SKM-1 treated with dmso at 0.1 percent for 144 hours (cell line): Measurements from ENCODE around the gene CIITA.
"Not testable (repeated sequence)": the region's sequence is repeated elsewhere in the genome, so short reads cannot be mapped to it uniquely, and the experiment has no call there.

Experiments used
- DNase-seq: peaks from one replicate; lab custom pipeline; 2025; ENCODE audit not compliant: unreplicated experiment; lab: John Stamatoyannopoulos, UW

CIITA gene

GRCh38 chr16:10876799-10877341, at the start of gene CIITA:
Gene CIITA (plus strand): TSS chr16:10877202. CDS start chr16:10877331, 129 bp downstream.
- peak; percentile 96 for DNase-seq

GRCh38 chr16:10827691-10828341, 49.2 kb upstream of the CIITA start:
- DNase-seq = no peak

DNA sequence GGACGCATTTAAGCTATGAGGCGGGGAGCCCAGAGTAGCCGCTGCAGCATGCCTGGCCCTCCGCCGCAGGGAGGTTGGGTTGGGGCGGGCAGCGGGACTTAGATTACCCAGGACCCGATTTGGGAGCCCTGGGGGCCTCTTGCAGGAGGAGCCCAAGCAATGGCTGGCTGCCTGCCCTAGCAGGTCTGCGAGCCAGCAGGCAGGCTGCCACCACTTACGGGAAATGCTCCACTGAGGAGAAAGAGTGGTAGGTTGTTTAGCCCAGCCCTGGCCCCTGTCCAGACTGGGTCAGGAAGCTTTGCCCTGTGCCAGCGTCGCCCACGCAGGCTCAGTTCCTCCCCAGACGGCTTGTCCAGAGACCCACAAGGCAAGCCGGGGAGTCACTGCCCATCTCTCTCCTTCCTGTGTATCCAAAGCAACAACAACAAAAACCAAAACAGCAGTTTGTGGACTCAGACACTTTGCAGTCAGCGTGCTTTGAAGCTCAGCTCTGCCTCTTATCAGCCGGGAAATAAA, 48.1 kb upstream of the CIITA start:
- DNase-seq = no peak

GRCh38 chr16:10829390-10830098, 47.5 kb upstream of the CIITA start:
- not testable (repeated sequence) for DNase-seq

- not testable (repeated sequence) for DNase-seq
Observed at GRCh38 chr16:10830240-10830639, 46.8 kb upstream of the CIITA start.

- no peak for DNase-seq
Observed at GRCh38 chr16:10831894-10832886, 44.8 kb upstream of the CIITA start.

- no peak for DNase-seq
Observed at GRCh38 chr16:10833271-10833670, 43.7 kb upstream of the CIITA start.

DNA sequence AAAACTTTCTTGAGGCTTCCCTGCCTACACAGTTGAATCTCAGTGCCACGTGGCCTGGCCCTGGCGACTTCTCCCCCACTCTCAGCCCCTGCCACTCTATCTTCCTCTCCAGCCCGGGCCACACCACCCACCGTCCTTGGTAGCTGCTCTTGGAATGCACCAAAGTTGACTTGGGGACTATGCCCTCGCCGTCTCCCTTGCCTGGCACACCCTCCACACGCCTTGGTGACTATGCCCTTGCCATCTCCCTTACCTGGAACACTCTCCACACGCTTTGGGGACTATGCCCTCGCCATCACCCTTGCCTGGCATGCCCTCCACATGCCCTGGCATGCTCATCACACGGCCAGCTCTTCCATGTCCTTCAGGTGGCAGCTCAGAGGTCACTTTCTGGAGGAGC, 42.9 kb upstream of the CIITA start:
- DNase-seq = no peak

GRCh38 chr16:10834766-10835165, 42.2 kb upstream of the CIITA start:
- no peak for DNase-seq

DNA sequence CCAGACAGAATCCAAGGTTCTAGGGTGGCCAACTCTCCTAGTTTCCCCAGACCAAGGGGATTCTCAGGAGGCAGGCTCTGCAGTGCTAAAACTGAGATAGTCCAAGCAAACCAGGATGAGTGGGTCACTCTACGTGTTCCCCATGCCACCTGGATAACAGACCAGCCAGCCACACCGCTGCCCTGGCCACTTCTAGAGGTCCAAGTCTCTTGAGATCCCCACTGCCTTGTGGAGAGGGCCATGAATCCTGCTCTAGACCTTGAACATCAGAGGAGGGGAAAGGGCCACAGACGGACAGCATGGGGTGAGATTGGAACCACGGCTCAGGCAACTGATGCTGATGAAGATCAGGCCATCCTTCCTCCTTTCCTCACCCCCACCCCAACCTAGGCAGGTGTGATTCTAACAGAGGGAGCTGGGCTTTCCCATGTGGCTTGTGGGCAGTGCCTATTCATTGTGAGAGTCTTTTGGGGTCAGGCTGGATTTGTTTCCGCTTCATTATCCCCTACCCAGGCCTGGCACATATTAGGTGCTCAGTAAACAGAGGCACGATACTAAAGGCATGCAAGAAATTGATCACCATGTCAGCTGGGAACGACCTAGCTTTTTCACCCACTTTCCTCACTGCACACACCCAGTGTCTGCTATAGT, 41.6 kb upstream of the CIITA start:
- DNase-seq = no peak

GRCh38 chr16:10836174-10836853, 40.7 kb upstream of the CIITA start:
- no peak for DNase-seq

- no peak for DNase-seq
Observed at GRCh38 chr16:10838621-10839278, 38.3 kb upstream of the CIITA start.

GRCh38 chr16:10839279-10839666, 37.7 kb upstream of the CIITA start:
- no peak for DNase-seq

DNA sequence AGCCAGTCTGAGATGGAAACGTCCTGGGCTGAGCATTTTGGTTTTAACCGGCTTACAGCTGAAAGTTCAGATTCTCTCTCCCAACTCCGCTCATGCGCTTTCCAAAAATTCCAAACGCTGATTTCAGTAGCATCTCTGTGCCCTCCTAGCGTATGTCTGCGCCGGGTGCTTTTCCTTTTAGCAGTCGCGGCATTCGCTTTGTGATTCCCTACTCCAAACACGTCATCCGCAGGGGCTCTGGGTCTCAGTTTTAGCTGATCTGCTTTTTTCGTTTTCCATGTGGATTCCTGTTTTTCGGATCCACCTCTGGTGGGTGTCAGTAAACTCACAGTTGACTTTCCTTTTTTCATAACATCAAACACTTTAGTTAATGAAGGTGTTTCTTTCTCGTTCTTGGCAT, 36.3 kb upstream of the CIITA start:
- no peak for DNase-seq

- peak; percentile 58 for DNase-seq
Observed at GRCh38 chr16:10846213-10846998, 30.6 kb upstream of the CIITA start.

GRCh38 chr16:10847176-10847575, 29.8 kb upstream of the CIITA start:
- DNase-seq = no peak

DNA sequence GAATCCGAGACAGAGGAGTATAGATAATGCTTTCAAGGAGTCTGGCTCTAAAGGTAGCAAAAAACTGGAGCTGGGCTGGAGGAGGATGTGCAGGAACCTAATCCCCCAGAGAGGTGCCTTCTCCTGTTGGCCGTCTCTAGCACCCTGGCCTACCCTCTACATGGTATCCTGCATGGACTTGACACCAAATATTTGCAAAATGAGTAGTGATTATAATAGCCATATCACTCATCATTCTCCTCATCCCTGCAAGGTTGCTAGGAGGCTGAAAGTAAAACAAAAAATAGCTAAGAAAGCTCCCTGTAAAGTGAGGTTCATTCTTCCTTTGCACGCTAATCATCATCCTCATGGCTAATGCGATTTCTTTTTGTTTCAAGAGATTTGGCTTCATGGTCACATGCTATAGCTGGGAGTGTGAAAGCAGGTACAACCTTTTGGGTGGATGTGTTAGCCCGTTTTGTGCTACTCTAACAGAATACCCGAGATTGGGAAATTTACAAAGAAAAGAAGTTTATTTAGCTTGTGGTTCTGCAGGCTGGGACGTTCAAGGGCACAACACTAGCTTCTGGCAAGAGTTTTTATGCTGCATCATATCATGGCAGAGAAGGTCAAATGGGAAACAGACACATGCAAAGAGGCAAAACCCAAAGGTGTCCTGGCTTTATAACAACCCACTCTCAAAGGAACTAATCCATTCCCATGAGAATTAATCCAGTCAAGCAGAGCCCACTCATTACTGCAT, 27.1 kb upstream of the CIITA start:
- DNase-seq = no peak

DNA sequence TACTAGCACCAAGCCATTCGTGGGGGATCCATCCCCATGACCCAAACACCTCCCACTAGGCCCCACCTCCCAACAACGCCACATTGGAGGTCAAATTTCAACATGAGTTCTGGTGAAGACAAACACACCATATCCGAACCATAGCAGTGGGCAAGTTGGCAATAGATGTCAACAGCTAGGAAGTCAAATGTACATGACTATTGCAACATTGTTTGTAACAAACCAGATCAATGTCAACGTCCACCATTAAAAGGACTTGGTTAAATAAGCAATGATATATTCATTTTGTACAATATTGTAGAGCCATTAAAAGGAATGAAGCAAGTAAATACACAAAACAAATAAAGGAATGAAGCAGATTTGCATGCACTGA, 26.5 kb upstream of the CIITA start:
- DNase-seq = no peak
